ENCODE results near the gene PAK5.

GRCh38 chr20:9723501-9724202 is 115.2 kb downstream of the PAK5 start:
- TF ChIP-seq CTCF (IDR thresholded peaks at IDR 0.05) (no peak), POLR2A (IDR thresholded peaks at IDR 0.05) (no peak)
